B cell (primary cell): Measurements from ENCODE around the gene TIAM2.

Experiments
- CTCF ChIP-seq: fragments of 200-600 bp; IDR thresholded peaks from one replicate; pipeline ENCODE4 v1.8.0; 2022; ENCODE audit warnings: antibody characterized with exemption, mild to moderate bottlenecking
- EZH2 ChIP-seq: IDR thresholded peaks from 2 replicates; pipeline ENCODE4 v1.6.1; 2012; ENCODE audit warnings: borderline replicate concordance, low read depth, mild to moderate bottlenecking, moderate library complexity, low read length; ENCODE audit not compliant: insufficient read depth, poor library complexity, severe bottlenecking

- TF ChIP-seq CTCF, result no peak
- TF ChIP-seq EZH2, result no peak
These were observed 279.0 kb downstream of the TIAM2 start for GRCh38 chr6:155274106-155274505.
